NB4 (cell line): ENCODE data around the gene ZNF865.

ENCODE experiments used
- CTCF ChIP-seq: IDR thresholded peaks from one replicate; pipeline ENCODE4 v1.5.1; 2012; ENCODE audit warnings: low read depth, low read length
- POLR2A ChIP-seq: IDR thresholded peaks from 2 replicates; pipeline ENCODE4 v1.6.1; 2011; ENCODE audit warnings: mild to moderate bottlenecking; ENCODE audit not compliant: insufficient read length; ENCODE audit errors: extremely low read depth
- TF ChIP-seq, protein P1 (sequence below): IDR thresholded peaks from 2 replicates; pipeline ENCODE4 v1.6.1; 2011; ENCODE audit warnings: low read depth, low read length

- no peak for TF ChIP-seq POLR2A
- no peak for TF ChIP-seq CTCF
- TF ChIP-seq, protein P1, sequence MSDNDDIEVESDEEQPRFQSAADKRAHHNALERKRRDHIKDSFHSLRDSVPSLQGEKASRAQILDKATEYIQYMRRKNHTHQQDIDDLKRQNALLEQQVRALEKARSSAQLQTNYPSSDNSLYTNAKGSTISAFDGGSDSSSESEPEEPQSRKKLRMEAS = no peak
Observed at GRCh38 chr19:55584871-55585270, 20.6 kb upstream of the ZNF865 start.
